WTC11 (cell line): ENCODE measurements around the gene CXCL5. TPM values are rescaled to one million over a fixed set of nuclear protein-coding genes. Genes with fewer than 3 reads are reported as not detected.

Source experiments
- ATAC-seq: fragments of 200-7000 bp; cut with Tn5 transposase; 2 replicates; pipeline ENCODE4 v1.10.0; 2021; ENCODE audit warnings: mild to moderate bottlenecking, moderate library complexity
- CTCF ChIA-PET: fragments of 300-600 bp; sonication (Branson Sonifier 250); formaldehyde crosslinking; loops from one replicate; lab custom pipeline; 2021; ENCODE audit warnings: antibody characterized with exemption; lab: Charles Lee
- POLR2A ChIA-PET: fragments of 350-600 bp; sonication (Branson Sonifier 250); formaldehyde crosslinking; loops from one replicate; lab custom pipeline; 2021; ENCODE audit warnings: antibody characterized with exemption; lab: Charles Lee
- DNase-seq: peaks from one replicate; pipeline ENCODE4 v3.0.0; 2021; ENCODE audit warnings: low spot score
- H3K27ac Mint-ChIP-seq: 2 replicates; pipeline ENCODE4 v1.8.0; 2021; ENCODE audit warnings: mixed read lengths
- H3K27me3 Mint-ChIP-seq: 2 replicates; pipeline ENCODE4 v1.8.0; 2021; ENCODE audit warnings: low read depth, mild to moderate bottlenecking, moderate library complexity, mixed read lengths
- H3K36me3 Mint-ChIP-seq: 2 replicates; pipeline ENCODE4 v1.8.0; 2021; ENCODE audit warnings: mixed read lengths
- H3K4me1 Mint-ChIP-seq: 2 replicates; pipeline ENCODE4 v1.8.0; 2022; ENCODE audit warnings: mixed read lengths
- H3K4me3 Mint-ChIP-seq: 2 replicates; pipeline ENCODE4 v1.8.0; 2021; ENCODE audit warnings: mild to moderate bottlenecking, moderate library complexity, mixed read lengths
- H3K9me3 Mint-ChIP-seq: 2 replicates; pipeline ENCODE4 v1.8.0; 2021; ENCODE audit warnings: mixed read lengths
- ARID4B ChIP-seq: sonication (generic); formaldehyde crosslinking; IDR thresholded peaks from 2 replicates; pipeline ENCODE4 v1.8.0; 2023; ENCODE audit warnings: missing genetic modification reagents, mild to moderate bottlenecking, borderline replicate concordance
- ATF3 ChIP-seq: sonication (generic); formaldehyde crosslinking; conservative IDR thresholded peaks from 2 replicates; pipeline ENCODE4 v1.8.1; 2022; ENCODE audit warnings: mild to moderate bottlenecking, missing genetic modification reagents
- FOXJ3 ChIP-seq: sonication (generic); formaldehyde crosslinking; IDR thresholded peaks from 2 replicates; pipeline ENCODE4 v1.9.0; 2021; ENCODE audit warnings: missing genetic modification reagents, mild to moderate bottlenecking, borderline replicate concordance
- GRHL2 ChIP-seq: fragments of 250-450 bp; sonication (Bioruptor Pico); IDR thresholded peaks from 2 replicates; pipeline ENCODE4 v1.8.0; 2022; ENCODE audit warnings: mild to moderate bottlenecking, moderate library complexity; ENCODE audit not compliant: insufficient replicate concordance, severe bottlenecking
- HMGA2 ChIP-seq: fragments of 250-450 bp; sonication (Bioruptor Pico); IDR thresholded peaks from 2 replicates; pipeline ENCODE4 v1.4.0; 2021; ENCODE audit warnings: mild to moderate bottlenecking, moderate library complexity
- HMGXB4 ChIP-seq: sonication (generic); formaldehyde crosslinking; IDR thresholded peaks from 2 replicates; pipeline ENCODE4 v1.8.1; 2023; ENCODE audit warnings: mild to moderate bottlenecking, moderate library complexity, missing genetic modification reagents
- IRF2 ChIP-seq: sonication (generic); formaldehyde crosslinking; IDR thresholded peaks from 2 replicates; pipeline ENCODE4 v1.8.0; 2022; ENCODE audit warnings: low read depth, missing genetic modification reagents, borderline replicate concordance
- KAT7 ChIP-seq: sonication (generic); formaldehyde crosslinking; IDR thresholded peaks from 2 replicates; pipeline ENCODE4 v1.8.1; 2023; ENCODE audit warnings: missing genetic modification reagents, mild to moderate bottlenecking, borderline replicate concordance
- SMAD4 ChIP-seq: sonication (generic); formaldehyde crosslinking; IDR thresholded peaks from 2 replicates; pipeline ENCODE4 v1.8.0; 2022; ENCODE audit warnings: mild to moderate bottlenecking, missing genetic modification reagents
- SOX15 ChIP-seq: fragments of 250-450 bp; sonication (Bioruptor Pico); IDR thresholded peaks from 2 replicates; pipeline ENCODE4 v1.9.0; 2021; ENCODE audit warnings: mild to moderate bottlenecking
- ZNF219 ChIP-seq: sonication (generic); formaldehyde crosslinking; IDR thresholded peaks from 2 replicates; pipeline ENCODE4 v1.8.0; 2023; ENCODE audit warnings: missing genetic modification reagents, mild to moderate bottlenecking, borderline replicate concordance
- ZNF532 ChIP-seq: fragments of 250-450 bp; sonication (Bioruptor Pico); IDR thresholded peaks from 2 replicates; pipeline ENCODE4 v1.9.0; 2021; ENCODE audit warnings: mild to moderate bottlenecking, borderline replicate concordance
- ZNF671 ChIP-seq: fragments of 250-450 bp; sonication (Bioruptor Pico); IDR thresholded peaks from 2 replicates; pipeline ENCODE4 v1.8.0; 2021; ENCODE audit warnings: mild to moderate bottlenecking
- total RNA-seq: library from RNA; stranded (reverse); gene quantifications from 3 replicates; pipeline ENCODE4 v1.2.3, GENCODE V29; 2021
- TF ChIP-seq, protein P1 (sequence below): sonication (generic); formaldehyde crosslinking; IDR thresholded peaks from 2 replicates; pipeline ENCODE4 v1.8.0; 2022; ENCODE audit warnings: mild to moderate bottlenecking, missing genetic modification reagents
- TF ChIP-seq, protein P2 (sequence below): sonication (generic); formaldehyde crosslinking; IDR thresholded peaks from 2 replicates; pipeline ENCODE4 v1.8.1; 2022; ENCODE audit warnings: missing genetic modification reagents, borderline replicate concordance
- TF ChIP-seq, protein P3 (sequence below): sonication (generic); formaldehyde crosslinking; IDR thresholded peaks from 2 replicates; pipeline ENCODE4 v1.8.1; 2023; ENCODE audit warnings: mild to moderate bottlenecking, missing genetic modification reagents, borderline replicate concordance

CXCL5 gene
- total RNA-seq, 1 experiment from 2014 or later: 3.6 TPM

DNA sequence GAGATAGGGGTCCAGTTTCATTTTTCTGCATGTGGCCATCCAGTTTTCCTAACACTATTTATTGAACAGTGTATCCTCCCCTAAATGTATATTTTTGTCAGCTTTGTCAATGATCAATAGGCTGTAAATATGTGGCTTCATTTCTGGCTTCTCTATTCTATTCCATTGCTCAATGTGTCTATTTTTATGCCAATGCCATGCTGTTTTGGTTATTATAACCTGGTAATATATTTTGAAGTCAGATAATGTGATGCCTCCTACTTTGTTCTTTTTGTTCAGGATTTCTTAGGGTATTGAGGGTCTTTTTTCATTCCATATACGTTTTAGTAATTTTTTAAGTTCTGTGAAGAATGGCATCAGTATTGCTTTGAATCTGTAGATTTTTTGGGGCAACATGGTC, 48.7 kb upstream of the CXCL5 start:
- H3K27me3 Mint-ChIP-seq: no peaks in the 10 kb centered on the region
- peaks cover 12% of the 10 kb centered on the region for H3K36me3 Mint-ChIP-seq
- no peak overlapping the region for H3K27ac Mint-ChIP-seq
- ChIA-PET CTCF (no interaction called here), POLR2A (no interaction called here)
- ATAC-seq (no peak), DNase-seq (no peak)
- peaks cover 5% of the 10 kb centered on the region; the same call in 1 of the 2 replicates for H3K4me1 Mint-ChIP-seq
- TF ChIP-seq SOX15 (CRISPR knock-in tag): no peak
- TF ChIP-seq SMAD4 (CRISPR knock-in tag): no peak
- TF ChIP-seq ZNF219: no peak
- TF ChIP-seq KAT7 (CRISPR knock-in tag): no peak
- no peak for TF ChIP-seq ATF3 (CRISPR knock-in tag)
- TF ChIP-seq HMGA2 (CRISPR knock-in tag): no peak
- TF ChIP-seq, protein P1, sequence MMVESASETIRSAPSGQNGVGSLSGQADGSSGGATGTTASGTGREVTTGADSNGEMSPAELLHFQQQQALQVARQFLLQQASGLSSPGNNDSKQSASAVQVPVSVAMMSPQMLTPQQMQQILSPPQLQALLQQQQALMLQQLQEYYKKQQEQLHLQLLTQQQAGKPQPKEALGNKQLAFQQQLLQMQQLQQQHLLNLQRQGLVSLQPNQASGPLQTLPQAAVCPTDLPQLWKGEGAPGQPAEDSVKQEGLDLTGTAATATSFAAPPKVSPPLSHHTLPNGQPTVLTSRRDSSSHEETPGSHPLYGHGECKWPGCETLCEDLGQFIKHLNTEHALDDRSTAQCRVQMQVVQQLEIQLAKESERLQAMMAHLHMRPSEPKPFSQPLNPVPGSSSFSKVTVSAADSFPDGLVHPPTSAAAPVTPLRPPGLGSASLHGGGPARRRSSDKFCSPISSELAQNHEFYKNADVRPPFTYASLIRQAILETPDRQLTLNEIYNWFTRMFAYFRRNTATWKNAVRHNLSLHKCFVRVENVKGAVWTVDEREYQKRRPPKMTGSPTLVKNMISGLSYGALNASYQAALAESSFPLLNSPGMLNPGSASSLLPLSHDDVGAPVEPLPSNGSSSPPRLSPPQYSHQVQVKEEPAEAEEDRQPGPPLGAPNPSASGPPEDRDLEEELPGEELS: no peak
- TF ChIP-seq, protein P2, sequence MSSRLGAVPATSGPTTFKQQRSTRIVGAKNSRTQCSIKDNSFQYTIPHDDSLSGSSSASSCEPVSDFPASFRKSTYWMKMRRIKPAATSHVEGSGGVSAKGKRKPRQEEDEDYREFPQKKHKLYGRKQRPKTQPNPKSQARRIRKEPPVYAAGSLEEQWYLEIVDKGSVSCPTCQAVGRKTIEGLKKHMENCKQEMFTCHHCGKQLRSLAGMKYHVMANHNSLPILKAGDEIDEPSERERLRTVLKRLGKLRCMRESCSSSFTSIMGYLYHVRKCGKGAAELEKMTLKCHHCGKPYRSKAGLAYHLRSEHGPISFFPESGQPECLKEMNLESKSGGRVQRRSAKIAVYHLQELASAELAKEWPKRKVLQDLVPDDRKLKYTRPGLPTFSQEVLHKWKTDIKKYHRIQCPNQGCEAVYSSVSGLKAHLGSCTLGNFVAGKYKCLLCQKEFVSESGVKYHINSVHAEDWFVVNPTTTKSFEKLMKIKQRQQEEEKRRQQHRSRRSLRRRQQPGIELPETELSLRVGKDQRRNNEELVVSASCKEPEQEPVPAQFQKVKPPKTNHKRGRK: no peak
- TF ChIP-seq ZNF671: no peak
- no peak for TF ChIP-seq ZNF532 (CRISPR knock-in tag)
- peaks cover 27% of the 10 kb centered on the region for H3K9me3 Mint-ChIP-seq
- H3K4me3 Mint-ChIP-seq: no peak overlapping the region

- ATAC-seq: no peak
- TF ChIP-seq, protein P3, sequence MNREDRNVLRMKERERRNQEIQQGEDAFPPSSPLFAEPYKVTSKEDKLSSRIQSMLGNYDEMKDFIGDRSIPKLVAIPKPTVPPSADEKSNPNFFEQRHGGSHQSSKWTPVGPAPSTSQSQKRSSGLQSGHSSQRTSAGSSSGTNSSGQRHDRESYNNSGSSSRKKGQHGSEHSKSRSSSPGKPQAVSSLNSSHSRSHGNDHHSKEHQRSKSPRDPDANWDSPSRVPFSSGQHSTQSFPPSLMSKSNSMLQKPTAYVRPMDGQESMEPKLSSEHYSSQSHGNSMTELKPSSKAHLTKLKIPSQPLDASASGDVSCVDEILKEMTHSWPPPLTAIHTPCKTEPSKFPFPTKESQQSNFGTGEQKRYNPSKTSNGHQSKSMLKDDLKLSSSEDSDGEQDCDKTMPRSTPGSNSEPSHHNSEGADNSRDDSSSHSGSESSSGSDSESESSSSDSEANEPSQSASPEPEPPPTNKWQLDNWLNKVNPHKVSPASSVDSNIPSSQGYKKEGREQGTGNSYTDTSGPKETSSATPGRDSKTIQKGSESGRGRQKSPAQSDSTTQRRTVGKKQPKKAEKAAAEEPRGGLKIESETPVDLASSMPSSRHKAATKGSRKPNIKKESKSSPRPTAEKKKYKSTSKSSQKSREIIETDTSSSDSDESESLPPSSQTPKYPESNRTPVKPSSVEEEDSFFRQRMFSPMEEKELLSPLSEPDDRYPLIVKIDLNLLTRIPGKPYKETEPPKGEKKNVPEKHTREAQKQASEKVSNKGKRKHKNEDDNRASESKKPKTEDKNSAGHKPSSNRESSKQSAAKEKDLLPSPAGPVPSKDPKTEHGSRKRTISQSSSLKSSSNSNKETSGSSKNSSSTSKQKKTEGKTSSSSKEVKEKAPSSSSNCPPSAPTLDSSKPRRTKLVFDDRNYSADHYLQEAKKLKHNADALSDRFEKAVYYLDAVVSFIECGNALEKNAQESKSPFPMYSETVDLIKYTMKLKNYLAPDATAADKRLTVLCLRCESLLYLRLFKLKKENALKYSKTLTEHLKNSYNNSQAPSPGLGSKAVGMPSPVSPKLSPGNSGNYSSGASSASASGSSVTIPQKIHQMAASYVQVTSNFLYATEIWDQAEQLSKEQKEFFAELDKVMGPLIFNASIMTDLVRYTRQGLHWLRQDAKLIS (CRISPR knock-in tag): no peak
- no peak for TF ChIP-seq IRF2
- no peak for TF ChIP-seq HMGXB4
- no peak for TF ChIP-seq ARID4B (CRISPR knock-in tag)
- no peak for TF ChIP-seq FOXJ3
- TF ChIP-seq GRHL2 (CRISPR knock-in tag): no peak
These were observed 47.3 kb upstream of the CXCL5 start for GRCh38 chr4:74045772-74046171.

More at GRCh38 chr4:74045772-74046171, 47.3 kb upstream of the CXCL5 start:
- Mint-ChIP-seq H3K9me3 (peaks cover 27% of the 10 kb centered on the region), H3K27ac (no peak overlapping the region; the same call in 1 of the 2 replicates), H3K36me3 (peaks cover 12% of the 10 kb centered on the region), H3K4me3 (no peak overlapping the region), H3K27me3 (no peaks in the 10 kb centered on the region), H3K4me1 (peaks cover 8% of the 10 kb centered on the region)
- no peak for DNase-seq
- CTCF ChIA-PET: no interaction called here
- POLR2A ChIA-PET: interaction anchor here (0.7 kb wide), 1 partner anchor 481 kb away, joined by 3 read pairs; no protein-coding TSS in a partner anchor
